NCI-H345 treated with DMSO at 0.1 percent for 48 hours (cell line): Measurements from ENCODE around the gene FOXRED2.
A peak's percentile ranks its signal among the peaks of the same experiment; 100 is the strongest.
"Not testable (repeated sequence)": the region's sequence is repeated elsewhere in the genome, so short reads cannot be mapped to it uniquely, and the experiment has no call there.

Experiments used
- DNase-seq: peaks from one replicate; lab custom pipeline; 2025; ENCODE audit not compliant: unreplicated experiment; lab: John Stamatoyannopoulos, UW

The FOXRED2 gene

DNA sequence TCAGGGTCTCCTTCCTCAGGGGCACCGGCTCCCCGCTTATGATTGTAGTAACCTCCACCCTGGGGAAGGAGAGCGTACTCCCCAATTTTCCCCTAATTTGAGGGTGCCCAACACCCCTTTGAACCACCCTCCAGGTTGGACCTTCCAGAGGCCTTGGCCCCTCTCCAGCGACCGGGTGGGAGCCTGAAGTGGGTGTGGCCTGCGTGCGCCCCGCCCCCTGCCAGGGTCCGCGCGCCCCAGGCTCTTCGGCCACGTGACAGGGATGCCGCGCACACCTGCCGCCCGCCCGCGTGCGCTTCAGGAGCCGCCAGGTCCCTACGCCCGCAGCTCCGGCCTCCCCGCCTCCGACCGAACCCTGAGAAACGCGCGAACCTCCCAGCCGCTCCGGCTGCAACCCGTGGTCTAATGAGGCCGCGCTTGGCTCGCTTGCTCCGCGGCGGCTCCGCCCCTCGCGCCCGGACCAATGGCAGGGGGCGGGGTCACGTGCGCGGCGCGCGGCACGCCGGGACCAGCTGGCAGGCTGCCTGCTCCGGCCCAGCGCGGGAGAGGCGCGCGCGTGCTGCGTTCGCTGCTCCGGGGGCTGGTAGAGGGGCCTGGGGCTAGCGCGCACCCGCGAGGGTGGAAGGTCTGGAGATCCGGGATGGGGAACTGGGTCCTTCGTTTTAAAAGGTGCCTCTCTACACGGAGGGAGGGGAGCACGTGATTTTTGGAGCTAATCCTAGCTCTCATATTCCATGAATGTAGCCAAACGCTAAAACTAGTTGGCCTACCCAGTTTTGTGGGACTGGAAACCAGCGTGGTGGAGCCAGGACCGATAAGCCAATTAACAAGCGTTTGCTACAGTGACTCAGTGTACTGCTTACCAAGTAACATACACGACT lies at the start of gene FOXRED2:
FOXRED2 (minus strand) TSS at position 404 of the 881 bp plus-strand sequence. CDS start 618 bp downstream, outside the sequence.
- DNase-seq = peak; percentile 36

DNA sequence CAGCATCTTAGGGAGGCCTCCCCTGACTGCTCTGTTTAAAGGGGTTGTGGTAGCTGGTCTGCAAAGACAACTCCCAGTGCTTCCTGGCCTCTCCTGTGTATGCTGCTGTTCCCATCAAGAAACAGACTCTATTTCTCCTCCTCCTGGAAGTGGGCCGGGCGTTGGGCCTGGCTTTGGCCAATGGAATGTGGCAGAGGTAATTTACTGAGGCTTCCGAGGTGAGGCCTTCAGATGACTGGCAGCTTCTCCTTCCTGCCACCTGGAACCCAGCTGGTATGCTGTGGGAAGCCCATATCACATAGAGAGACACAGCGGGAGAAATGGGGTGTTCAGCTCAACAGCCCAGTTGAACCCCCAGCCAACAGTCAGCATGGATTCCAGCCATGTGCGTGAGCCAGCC lies 47.3 kb upstream of the FOXRED2 start:
- no peak for DNase-seq

DNA sequence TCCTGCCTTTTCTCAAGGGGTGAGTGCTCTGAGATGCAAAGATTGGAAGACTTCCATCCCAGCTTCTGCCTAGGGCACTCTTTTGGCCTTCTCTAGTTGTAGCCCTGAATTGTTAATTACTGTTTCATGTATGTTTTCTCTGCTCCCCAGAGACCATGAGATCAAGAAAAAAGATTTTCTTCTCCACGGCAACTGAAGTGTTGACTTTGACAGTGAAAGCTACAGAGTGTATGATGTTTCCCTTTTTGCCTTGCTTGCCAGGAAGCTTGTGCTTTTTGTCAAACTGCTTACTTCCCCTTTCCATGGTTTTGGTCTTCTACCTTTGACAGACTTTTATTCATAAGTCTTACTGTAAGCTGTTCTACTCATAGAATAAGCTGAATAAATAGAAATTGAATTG lies 45.4 kb upstream of the FOXRED2 start:
- DNase-seq = no peak

DNA sequence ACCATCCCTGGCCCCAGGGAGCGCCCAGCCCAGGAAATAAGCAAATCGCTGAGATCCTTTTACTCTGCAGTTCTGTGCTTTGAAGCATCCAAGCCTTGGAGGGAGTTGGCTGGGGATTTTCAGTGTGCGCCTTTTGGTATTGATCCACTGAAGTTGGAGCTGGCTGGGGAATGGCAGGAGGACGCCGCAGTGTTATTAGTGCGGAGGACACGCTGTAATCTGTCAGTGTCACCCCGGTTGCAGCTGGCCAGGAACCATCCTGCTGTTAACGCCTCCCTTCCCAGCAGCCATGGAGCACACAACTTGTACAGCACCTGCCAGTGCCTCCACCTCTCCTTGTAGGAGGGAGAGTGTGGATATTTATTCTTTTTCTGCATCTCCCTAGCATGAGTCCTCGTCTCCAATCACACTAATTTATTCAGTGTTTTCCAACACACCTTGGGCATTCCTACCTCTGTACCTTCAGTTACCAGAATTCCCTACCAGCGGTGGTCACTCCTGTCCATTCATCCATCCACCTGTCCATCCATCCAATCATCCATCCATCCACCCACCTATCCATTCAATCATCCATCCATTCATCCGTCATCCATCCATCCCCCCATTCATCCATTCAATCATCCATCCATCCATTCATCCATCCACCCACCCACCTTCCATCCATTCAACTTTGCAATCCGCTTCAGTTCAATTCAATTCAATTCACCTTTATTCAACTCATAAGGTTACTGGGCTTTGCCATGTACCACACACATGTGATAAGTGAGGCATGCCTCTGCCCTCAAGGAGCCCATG lies 44.1 kb upstream of the FOXRED2 start:
- DNase-seq = no peak

DNA sequence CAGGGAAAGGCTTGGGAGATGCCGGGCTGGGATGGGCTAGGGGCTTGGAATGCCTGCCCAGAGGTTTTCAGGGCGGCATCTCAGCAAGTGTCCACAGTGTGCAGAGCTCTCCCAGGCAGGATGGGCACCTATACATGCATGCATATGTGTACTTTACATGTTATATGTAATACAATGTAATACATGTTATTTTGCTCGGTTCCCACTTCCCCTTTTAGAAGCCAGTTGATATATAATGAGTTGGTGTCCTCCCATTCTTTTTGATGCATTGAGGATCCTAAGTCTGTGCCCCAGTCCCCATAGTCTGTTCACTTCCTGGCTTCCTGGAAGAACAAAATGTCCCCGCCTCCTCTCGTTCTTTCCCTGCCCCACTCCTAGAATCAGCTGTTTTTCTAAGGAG lies 42.2 kb upstream of the FOXRED2 start:
- no peak for DNase-seq

DNA sequence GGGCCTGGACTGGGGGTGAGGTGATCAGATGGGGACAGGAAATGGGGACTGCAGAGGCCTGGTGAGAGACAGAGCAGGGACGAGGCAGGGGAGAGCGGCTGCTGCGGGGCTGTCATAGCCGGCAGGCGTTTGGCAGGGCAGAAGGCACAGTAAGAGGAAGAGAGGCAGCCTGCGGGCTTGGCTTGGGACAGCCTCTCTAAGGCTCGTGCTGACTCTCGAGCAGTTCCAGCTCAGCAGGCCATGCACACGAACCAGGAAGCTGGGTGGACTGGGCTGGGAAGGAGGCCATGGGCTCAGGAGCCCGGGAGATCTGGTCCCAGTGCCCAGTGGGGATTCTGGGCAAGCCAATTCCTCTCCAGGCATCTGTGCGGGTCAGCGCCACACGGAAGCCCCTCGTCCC lies 41.8 kb upstream of the FOXRED2 start:
- no peak for DNase-seq

DNA sequence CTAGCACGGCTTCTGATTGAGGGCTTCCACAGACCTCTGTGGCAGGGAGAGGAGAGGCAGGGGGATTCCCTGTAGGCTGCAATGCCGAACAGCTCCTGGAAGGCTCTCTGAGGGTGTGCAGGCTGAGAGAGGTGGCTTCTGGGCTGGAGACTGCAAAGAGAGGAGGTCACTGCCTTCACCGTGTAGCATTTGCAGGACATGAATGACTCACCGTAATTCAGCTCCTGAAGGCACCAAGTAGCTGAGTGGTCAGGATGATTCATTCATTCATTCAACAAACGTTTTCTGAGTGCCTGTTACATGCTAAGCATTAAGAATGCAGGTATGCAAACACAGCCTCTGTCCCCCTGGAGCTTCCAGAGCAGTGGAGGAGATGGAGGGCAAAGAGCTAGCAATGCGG lies 40.1 kb upstream of the FOXRED2 start:
- DNase-seq = no peak

DNA sequence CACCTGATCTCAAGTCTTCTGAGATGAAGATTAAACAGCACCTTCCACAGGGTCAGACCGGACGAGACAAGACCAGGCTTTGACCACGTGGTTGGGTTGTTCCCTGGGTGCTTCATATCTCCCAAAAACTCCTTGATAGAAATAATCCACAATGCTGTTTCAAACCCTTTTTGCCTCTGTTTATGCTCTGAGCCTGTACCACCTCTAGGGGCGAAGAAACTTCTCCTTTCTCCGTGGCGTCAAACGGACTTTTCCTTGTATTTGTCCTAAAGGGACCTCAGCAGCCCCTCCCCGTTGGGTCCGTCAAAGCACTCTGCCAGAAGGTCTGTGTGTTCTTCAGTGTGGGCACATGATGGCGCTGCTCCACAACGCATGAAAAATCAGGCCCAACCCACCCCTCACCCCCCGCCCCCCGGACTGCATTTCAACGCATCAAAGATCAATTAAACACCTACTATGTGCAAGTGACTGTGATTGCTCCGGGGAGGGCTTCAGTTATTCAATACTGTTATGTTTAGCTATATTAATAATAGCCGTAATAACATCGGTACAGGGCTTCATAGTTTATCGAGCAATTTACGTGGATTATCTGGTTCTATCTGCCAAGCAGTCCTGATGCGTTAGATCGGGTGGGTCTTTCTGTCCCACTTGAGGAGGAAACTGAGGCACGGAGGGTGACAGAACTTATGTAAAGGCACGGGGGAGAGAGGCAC lies 39.4 kb upstream of the FOXRED2 start:
- peak; percentile 25 for DNase-seq

DNA sequence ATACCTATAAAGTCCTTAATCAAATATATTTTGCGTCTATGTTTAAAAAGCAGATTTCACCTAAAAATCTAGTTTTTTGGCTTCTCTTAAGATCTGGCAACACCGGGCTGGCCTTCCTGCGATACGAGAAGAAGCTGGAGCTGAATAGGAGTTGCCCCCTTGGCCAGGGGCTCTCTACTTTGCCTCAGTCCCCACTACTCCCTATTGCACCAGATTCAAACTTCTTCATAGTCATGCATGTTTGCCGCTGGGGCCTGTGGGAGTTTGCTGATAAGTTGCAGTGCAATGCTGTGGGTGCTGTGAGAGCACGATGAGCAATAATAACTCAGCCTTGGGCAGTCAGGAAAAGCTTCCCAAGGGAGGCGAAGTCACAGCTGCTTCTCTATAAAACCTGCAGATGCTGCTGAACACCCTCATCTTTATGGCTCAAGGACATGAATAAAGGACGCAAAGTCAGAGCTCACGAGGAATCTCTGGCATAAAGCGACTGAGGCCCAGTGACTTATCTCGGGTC lies 37.3 kb upstream of the FOXRED2 start:
- no peak for DNase-seq

DNA sequence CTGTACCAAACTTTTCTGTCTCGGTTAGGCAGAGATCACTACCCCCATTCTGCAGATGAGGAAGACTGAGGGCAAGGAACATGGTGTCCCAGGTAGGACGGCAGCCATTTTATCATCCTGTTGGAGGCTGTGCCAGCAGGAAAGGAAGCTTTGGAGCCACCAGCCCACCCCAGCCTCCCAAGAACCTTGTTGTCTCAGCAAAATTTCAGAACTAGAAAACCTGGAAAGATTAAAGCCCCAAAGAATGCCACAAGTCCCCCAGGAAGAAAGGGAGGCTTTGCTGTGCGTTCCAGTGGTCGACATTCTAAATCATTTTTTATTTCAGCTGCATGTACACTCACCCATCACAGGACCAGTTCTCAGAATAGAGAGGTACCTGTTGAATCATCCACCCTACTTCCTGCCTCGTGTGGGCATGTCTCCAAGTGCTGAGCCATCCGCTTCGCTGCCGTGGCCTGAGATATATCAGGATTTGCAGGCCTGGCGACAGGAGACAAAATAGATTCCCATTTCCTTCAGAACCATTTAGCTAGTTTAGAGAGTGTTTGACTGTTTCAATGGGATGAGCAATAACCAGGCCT lies 35.1 kb upstream of the FOXRED2 start:
- DNase-seq = no peak

DNA sequence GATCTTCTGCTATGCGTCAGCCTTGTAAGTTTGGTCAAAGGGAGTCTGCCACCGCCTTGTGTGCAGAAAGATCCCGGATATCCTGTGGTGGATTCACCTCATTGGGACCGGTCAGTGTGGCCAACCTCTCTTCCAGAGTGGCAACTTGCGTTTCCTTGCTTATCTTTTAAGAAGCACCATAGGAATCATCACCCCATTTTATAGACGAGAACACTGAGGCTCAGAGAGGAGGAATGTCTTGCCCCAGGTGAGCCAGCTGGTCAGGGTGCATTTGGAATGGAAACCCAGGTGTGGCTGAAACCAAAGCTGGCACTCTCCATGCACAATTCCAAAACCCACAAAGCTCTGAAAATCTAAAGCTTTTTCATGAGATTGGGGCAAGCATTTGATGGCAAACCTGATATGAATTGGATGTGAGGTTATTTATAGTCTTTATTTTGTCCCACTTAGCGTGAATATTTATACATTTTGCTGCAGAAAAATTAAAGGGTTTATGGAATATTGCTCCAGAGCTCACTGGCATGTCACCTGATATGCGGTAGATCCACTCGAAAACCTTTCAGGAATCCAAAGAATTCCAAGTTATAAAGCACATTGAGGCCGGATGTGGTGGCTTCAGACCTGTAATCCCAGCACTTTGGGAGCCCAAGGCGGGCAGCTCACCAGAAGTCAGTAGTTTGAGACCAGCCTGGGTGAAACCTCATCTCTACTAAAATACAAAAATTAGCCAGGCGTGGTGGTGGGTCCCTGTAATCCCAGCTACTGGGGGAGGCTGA lies 34.2 kb upstream of the FOXRED2 start:
- no peak for DNase-seq

DNA sequence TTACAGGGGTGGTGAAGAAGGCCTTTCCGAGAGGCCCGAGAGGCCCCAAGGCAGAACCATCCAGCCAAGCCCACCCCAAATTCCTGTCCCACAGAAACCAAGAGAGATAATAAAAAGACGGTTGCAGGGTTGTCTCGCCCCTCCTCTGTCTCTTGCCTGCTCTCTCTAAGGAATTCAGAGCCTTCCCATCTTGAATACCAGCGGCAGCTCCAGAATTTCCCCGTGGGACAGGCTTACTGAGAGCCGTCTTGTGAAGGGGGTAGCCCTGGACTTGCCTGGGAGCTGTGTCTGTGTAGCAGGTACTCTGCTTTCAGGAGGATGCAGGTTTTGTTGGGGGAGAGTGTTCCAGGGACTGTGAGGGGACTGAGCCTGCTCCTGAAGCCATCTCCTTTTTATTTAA lies 31.7 kb upstream of the FOXRED2 start:
- no peak for DNase-seq

DNA sequence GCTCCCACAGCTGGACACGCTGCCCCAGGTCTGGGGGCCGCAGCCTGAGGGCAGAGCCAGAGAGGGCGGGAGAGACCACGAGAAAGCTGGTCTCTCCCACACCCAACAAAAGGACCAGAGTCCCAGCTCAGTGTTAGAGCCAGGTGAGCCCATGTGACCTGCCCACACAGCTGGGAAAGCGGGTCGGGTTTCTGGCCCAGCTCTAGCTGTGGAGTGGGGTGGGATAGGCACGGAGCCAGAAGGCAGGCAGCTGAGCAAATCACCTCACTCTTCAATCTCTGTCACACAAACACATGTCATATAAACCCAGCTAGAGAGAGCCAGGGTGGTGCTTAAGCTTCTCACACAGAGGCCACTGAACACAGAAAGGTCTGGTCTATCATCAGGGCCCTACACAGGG lies 29.9 kb upstream of the FOXRED2 start:
- peak; percentile 69 for DNase-seq

DNA sequence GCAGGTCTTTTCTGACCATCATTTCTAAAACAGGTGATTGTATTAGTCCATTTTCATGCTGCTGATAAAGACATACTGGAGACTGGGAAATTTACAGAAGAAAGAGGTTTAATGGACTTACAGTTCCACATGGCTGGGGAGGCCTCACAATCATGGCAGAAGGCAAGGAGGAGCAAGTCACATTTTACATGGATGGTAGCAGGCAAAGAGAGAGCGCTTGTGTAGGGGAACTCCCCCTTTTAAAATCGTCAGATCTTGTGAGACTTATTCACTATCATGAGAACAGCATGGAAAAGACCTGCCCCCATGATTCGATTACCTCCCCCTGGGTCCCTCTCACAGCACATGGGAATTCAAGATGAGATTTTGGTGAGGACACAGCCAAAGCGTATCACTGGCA lies 26.5 kb upstream of the FOXRED2 start:
- not testable (repeated sequence) for DNase-seq

DNA sequence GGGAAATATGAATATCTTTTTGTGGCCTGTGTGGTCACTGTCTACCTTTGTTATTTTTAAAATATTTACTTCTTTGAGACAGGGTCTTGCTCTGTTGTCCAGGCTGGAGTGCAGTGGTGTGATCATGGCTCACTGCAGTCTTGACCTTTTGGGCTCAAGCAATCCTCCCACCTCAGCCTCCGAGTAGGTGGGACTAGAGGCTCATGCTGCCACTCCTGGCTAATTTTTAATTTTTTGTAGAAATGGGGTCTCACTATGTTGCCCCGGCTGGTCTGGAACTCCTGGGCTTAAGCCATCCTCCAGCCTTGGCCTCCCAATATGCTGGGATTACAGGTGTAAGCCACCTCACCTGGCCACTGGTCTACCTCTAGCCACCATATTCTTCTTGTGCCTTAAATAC lies 25.6 kb upstream of the FOXRED2 start:
- no peak for DNase-seq

DNA sequence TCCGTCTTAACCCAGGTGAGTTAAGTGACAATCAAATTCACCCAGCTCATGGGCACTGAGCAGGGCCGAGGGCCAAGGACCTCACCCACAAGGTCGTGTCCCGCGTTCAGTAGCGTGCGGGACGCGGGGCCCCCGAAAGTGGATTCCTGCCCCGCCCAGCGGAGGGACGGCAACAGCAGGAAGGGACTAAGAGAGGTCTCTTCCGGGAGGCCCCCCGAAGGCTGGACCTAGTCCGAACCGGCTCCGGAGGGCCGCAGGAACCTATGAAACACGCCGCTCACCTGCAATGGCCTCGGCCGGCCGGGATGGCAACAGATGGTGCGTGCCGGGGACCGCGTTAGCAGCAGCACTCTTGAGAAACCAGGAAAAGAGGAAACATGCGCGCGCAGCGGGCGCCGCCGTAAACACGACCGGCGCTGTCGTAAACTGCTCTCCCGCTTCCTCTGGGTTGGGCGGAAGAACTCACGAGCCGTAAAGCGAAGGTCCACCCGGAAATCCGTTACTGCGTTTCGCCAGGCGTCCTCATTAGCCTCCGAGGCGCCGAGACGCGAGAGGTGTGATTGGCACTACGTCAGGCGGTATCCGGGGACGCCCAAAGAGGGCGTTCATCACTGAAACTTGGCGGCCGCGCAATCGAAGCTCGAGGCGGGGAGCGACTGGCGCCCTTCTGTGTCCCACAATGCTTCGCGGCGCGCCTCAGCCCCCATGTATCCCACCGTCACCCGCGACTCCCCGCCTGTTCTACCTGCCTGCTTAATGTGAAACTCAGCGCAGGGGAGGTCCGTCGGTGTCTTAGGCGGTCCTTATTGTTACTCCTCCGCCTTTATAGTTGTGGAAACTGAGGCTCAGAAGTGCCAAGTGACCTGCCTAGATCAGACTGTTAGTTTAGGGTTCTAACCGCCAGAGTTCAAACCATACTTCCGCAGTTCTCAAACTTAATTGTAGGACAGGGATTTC lies 22.2 kb upstream of the FOXRED2 start, which contains the start of gene EIF3D:
EIF3D (minus strand) TSS at position 372 of the 957 bp plus-strand sequence. CDS start 3,045 bp downstream, outside the sequence.
- peak; percentile 98 for DNase-seq

DNA sequence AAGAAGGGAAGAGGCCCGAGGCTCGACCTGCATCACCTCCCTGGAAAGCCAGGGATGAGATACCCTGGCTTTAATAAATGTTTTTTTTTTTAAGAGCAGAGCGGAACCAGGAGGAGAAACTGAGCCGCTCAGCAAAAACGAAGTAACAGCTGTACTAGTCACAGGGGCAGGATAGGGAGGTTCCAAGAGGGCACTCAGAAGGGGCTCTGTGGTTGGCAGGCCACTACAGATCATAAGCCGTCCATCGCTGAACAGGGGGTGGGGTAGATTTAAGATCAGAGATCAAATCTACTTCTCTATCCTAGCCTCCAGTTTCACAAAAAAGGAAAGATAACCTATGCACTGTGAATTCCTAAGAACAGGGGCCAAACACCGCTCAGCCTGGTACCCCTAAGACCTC lies 21.5 kb upstream of the FOXRED2 start:
- DNase-seq = no peak

DNA sequence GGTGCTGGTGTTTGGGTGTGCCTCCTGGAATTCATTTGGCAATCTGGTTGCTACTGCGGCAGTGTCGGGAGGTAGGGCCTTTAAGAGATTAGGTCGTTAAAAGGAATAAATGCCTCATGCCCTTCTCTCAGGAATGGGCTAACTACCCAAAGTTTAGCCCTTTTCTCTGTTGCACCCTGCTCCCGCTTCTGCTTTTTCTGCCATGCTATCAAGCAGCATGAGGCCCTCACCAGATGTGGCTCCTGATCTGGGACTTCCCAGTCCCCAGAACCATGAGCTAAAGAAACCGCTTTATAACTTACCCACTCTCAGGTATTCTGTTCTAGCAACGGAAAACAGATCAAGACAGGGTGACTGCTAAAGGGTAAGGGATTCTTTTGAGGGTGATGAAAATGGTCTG lies 15.8 kb upstream of the FOXRED2 start:
- DNase-seq = no peak

DNA sequence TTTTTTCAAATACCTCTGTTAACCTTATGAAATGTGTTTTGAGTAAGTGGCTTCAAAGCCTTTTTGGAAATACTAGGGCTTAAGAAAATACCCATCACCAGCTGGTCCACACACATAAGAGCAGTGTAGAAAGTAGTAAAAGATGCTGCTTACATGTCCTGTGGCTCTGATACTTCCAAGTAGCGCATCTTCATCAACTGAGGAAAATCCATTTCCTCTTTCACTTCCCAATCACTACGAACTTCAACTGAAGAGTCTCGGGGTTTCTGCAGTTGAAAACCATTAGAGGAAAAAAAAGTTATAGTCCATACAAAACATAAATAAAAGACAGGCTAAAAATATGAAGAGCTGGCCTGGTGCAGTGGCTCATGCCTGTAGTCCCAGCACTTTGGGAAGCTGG lies 13.6 kb upstream of the FOXRED2 start:
- DNase-seq = no peak
